GM23338 (cell line): ENCODE data around the gene CD302. TPM values are rescaled to one million over a fixed set of nuclear protein-coding genes. Genes with fewer than 3 reads are reported as not detected.

Source experiments
- ATAC-seq: fragments of 200-7000 bp; cut with Tn5 transposase; 3 replicates; pipeline ENCODE4 v1.9.1; 2020
- DNase-seq: peaks from one replicate; pipeline ENCODE4 v3.0.0-alpha.2; 2015; ENCODE audit warnings: low spot score
- H2AFZ ChIP-seq: fragments of 200-600 bp; sonication (generic); 2 replicates; pipeline ENCODE4 v1.8.0; 2016; ENCODE audit warnings: antibody characterized with exemption, mild to moderate bottlenecking, moderate library complexity
- H3F3A ChIP-seq: fragments of 200-600 bp; sonication (generic); replicated peaks from 2 replicates; pipeline ENCODE4 v1.8.0; 2017; ENCODE audit warnings: antibody characterized with exemption, mixed run types, low read depth
- H3K27ac ChIP-seq: fragments of 200-600 bp; sonication (generic); 2 replicates; pipeline ENCODE4 v1.6.1; 2016; ENCODE audit warnings: low read depth
- H3K27me3 ChIP-seq: fragments of 200-600 bp; sonication (generic); 2 replicates; pipeline ENCODE4 v1.8.0; 2016; ENCODE audit warnings: mild to moderate bottlenecking, mixed run types, moderate library complexity; ENCODE audit not compliant: insufficient read depth
- H3K36me3 ChIP-seq: fragments of 200-600 bp; sonication (generic); 2 replicates; pipeline ENCODE4 v1.8.0; 2016; ENCODE audit warnings: mild to moderate bottlenecking; ENCODE audit not compliant: insufficient read depth
- H3K4me1 ChIP-seq: fragments of 200-600 bp; sonication (generic); 2 replicates; pipeline ENCODE4 v1.8.0; 2016; ENCODE audit warnings: mild to moderate bottlenecking, moderate library complexity; ENCODE audit not compliant: insufficient read depth
- H3K4me2 ChIP-seq: fragments of 200-600 bp; sonication (generic); 2 replicates; pipeline ENCODE4 v1.7.1; 2017; ENCODE audit warnings: mixed run types
- H3K4me3 ChIP-seq: fragments of 200-600 bp; sonication (generic); 2 replicates; pipeline ENCODE4 v1.6.1; 2016; ENCODE audit warnings: mixed run types
- H3K79me2 ChIP-seq: fragments of 200-600 bp; sonication (generic); replicated peaks from 2 replicates; pipeline ENCODE4 v1.8.0; 2017; ENCODE audit warnings: mild to moderate bottlenecking; ENCODE audit not compliant: insufficient read depth
- H3K9me2 ChIP-seq: fragments of 200-600 bp; sonication (generic); 2 replicates; pipeline ENCODE4 v1.8.0; 2017; ENCODE audit not compliant: insufficient read depth
- H4K20me1 ChIP-seq: fragments of 200-600 bp; sonication (generic); replicated peaks from 2 replicates; pipeline ENCODE4 v1.8.0; 2017; ENCODE audit warnings: mild to moderate bottlenecking; ENCODE audit not compliant: insufficient read depth
- H3K27ac Mint-ChIP-seq: 2 replicates; pipeline ENCODE4 v1.8.0; 2020; ENCODE audit warnings: inconsistent platforms, mild to moderate bottlenecking, moderate library complexity, mixed read lengths
- H3K27me3 Mint-ChIP-seq: 3 replicates; pipeline ENCODE4 v1.8.0; 2022; ENCODE audit warnings: low read depth, mild to moderate bottlenecking, moderate library complexity, mixed read lengths, inconsistent platforms; ENCODE audit not compliant: insufficient read depth, poor library complexity
- H3K36me3 Mint-ChIP-seq: 3 replicates; pipeline ENCODE4 v1.8.0; 2021; ENCODE audit warnings: low read depth, mild to moderate bottlenecking, inconsistent platforms, moderate library complexity, mixed read lengths
- H3K4me1 Mint-ChIP-seq: 3 replicates; pipeline ENCODE4 v1.8.0; 2020; ENCODE audit warnings: mild to moderate bottlenecking, inconsistent platforms, mixed read lengths
- H3K4me3 Mint-ChIP-seq: 3 replicates; pipeline ENCODE4 v1.8.0; 2021; ENCODE audit warnings: moderate library complexity, mild to moderate bottlenecking, inconsistent platforms, mixed read lengths
- H3K9me3 Mint-ChIP-seq: 3 replicates; pipeline ENCODE4 v1.8.0; 2020; ENCODE audit warnings: moderate library complexity, mild to moderate bottlenecking, inconsistent platforms, mixed read lengths
- CREB1 ChIP-seq: fragments of 250-450 bp; sonication (Bioruptor Pico); IDR thresholded peaks from 2 replicates; pipeline ENCODE4 v1.5.0; 2020; ENCODE audit warnings: low read depth, mild to moderate bottlenecking, moderate library complexity
- EZH2 ChIP-seq: fragments of 200-600 bp; sonication (generic); IDR thresholded peaks from one replicate; pipeline ENCODE4 v1.8.0; 2017; ENCODE audit warnings: antibody characterized with exemption, mild to moderate bottlenecking, low read depth; ENCODE audit not compliant: unreplicated experiment
- EZH2phosphoT487 ChIP-seq: fragments of 200-600 bp; sonication (generic); IDR thresholded peaks from one replicate; pipeline ENCODE4 v1.8.1; 2018; ENCODE audit warnings: antibody characterized with exemption; ENCODE audit not compliant: unreplicated experiment
- JUNB ChIP-seq: IDR thresholded peaks from one replicate; pipeline ENCODE4 v1.6.1; 2016; ENCODE audit warnings: antibody characterized with exemption; ENCODE audit not compliant: unreplicated experiment
- NANOG ChIP-seq: IDR thresholded peaks from 2 replicates; pipeline ENCODE4 v1.6.1; 2016; ENCODE audit warnings: antibody characterized with exemption, borderline replicate concordance
- POLR2AphosphoS5 ChIP-seq: IDR thresholded peaks from 2 replicates; pipeline ENCODE4 v1.6.1; 2016; ENCODE audit warnings: antibody characterized with exemption, low read depth
- STAT1 ChIP-seq: IDR thresholded peaks from one replicate; pipeline ENCODE4 v1.6.1; 2016; ENCODE audit warnings: antibody characterized with exemption; ENCODE audit not compliant: unreplicated experiment
- ZNF114 ChIP-seq: fragments of 250-450 bp; sonication (Bioruptor Pico); IDR thresholded peaks from 2 replicates; pipeline ENCODE4 v1.5.0; 2020; ENCODE audit warnings: mild to moderate bottlenecking, moderate library complexity
- ZNF331 ChIP-seq: fragments of 250-450 bp; sonication (Bioruptor Pico); IDR thresholded peaks from 2 replicates; pipeline ENCODE4 v1.5.0; 2020; ENCODE audit warnings: low read depth, mild to moderate bottlenecking, moderate library complexity
- polyA plus RNA-seq: library from polyadenylated mRNA; unstranded; fragments of >200 nt; fragmentation: Nextera tagmentation; extraction: Ambion mirVana; gene quantifications from 2 replicates; pipeline ENCODE4 v1.2.1, GENCODE V29; 2016
- total RNA-seq: library from RNA; depleted of rRNA; stranded (reverse); fragments of >200 nt; shearing (Covaris generic); gene quantifications from 2 replicates; pipeline ENCODE4 v1.2.3, GENCODE V29; 2014
- TF ChIP-seq, protein P1 (sequence below): IDR thresholded peaks from 2 replicates; pipeline ENCODE4 v1.6.1; 2016; ENCODE audit warnings: antibody characterized with exemption
- TF ChIP-seq, protein P2 (sequence below): IDR thresholded peaks from one replicate; pipeline ENCODE4 v1.6.1; 2018; ENCODE audit warnings: antibody characterized with exemption; ENCODE audit not compliant: unreplicated experiment
- TF ChIP-seq, protein P3 (sequence below): fragments of 250-450 bp; sonication (Bioruptor Pico); IDR thresholded peaks from 2 replicates; pipeline ENCODE4 v1.5.0; 2020; ENCODE audit warnings: mild to moderate bottlenecking, moderate library complexity
- TF ChIP-seq, protein P4 (sequence below), 2 experiments: fragments of 200-600 bp in 1 of 2; sonication (generic) in 1 of 2; conservative IDR thresholded peaks; 2 replicates each; pipeline versions ENCODE4 v1.5.1 to v1.6.1; 2016 to 2017; ENCODE audit warnings: antibody characterized with exemption in 2 of 2, low read depth in 2 of 2, mild to moderate bottlenecking in 2 of 2, moderate library complexity in 1 of 2

Gene CD302
- total and polyA plus RNA-seq, 2 experiments from 2014 or later, result 1.6 to 1.9 TPM

DNA sequence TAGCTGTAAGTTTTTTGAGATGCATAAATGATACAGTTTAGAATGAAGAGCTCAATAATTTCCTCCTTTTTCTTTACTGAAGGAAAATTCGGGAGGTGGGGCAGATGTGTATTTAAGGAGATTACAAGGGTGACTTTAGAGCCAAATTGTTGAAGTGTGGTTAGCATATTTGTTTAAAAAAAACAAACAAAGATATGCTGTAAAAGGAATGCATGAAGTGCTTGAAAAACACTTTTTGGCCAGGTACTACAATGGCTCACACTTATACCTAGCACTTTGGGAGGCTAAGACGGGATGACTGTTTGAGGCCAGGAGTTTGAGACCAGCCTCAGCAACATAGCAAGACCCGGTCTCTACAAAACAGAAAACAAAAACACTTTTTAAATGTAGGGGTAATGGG, 38.4 kb downstream of the CD302 start:
- H3K79me2 ChIP-seq, result peaks cover 30% of the 10 kb centered on the region
- no peak for ATAC-seq

More for the DNA sequence above, 38.4 kb downstream of the CD302 start:
- H3K27ac ChIP-seq, result no peak overlapping the region
- no peaks in the 10 kb centered on the region for H3K9me2 ChIP-seq
- no peaks in the 10 kb centered on the region for H3K4me1 ChIP-seq
- H3K36me3 ChIP-seq, result peaks cover 41% of the 10 kb centered on the region; the same call in 1 of the 2 replicates
- peaks cover 9% of the 10 kb centered on the region; the same call in 1 of the 2 replicates for H4K20me1 ChIP-seq
- no peak overlapping the region for H3K4me3 ChIP-seq
- no peaks in the 10 kb centered on the region for H3K9me3 Mint-ChIP-seq
- TF ChIP-seq ZNF331 (CRISPR knock-in tag) (no peak), EZH2 (no peak), EZH2phosphoT487 (no peak), STAT1 (no peak), NANOG (no peak), JUNB (no peak), CREB1 (CRISPR knock-in tag) (no peak), ZNF114 (CRISPR knock-in tag) (no peak), POLR2AphosphoS5 (no peak)
- TF ChIP-seq, protein P1, sequence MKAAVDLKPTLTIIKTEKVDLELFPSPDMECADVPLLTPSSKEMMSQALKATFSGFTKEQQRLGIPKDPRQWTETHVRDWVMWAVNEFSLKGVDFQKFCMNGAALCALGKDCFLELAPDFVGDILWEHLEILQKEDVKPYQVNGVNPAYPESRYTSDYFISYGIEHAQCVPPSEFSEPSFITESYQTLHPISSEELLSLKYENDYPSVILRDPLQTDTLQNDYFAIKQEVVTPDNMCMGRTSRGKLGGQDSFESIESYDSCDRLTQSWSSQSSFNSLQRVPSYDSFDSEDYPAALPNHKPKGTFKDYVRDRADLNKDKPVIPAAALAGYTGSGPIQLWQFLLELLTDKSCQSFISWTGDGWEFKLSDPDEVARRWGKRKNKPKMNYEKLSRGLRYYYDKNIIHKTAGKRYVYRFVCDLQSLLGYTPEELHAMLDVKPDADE, result no peak
- TF ChIP-seq, protein P2, sequence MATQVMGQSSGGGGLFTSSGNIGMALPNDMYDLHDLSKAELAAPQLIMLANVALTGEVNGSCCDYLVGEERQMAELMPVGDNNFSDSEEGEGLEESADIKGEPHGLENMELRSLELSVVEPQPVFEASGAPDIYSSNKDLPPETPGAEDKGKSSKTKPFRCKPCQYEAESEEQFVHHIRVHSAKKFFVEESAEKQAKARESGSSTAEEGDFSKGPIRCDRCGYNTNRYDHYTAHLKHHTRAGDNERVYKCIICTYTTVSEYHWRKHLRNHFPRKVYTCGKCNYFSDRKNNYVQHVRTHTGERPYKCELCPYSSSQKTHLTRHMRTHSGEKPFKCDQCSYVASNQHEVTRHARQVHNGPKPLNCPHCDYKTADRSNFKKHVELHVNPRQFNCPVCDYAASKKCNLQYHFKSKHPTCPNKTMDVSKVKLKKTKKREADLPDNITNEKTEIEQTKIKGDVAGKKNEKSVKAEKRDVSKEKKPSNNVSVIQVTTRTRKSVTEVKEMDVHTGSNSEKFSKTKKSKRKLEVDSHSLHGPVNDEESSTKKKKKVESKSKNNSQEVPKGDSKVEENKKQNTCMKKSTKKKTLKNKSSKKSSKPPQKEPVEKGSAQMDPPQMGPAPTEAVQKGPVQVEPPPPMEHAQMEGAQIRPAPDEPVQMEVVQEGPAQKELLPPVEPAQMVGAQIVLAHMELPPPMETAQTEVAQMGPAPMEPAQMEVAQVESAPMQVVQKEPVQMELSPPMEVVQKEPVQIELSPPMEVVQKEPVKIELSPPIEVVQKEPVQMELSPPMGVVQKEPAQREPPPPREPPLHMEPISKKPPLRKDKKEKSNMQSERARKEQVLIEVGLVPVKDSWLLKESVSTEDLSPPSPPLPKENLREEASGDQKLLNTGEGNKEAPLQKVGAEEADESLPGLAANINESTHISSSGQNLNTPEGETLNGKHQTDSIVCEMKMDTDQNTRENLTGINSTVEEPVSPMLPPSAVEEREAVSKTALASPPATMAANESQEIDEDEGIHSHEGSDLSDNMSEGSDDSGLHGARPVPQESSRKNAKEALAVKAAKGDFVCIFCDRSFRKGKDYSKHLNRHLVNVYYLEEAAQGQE, result no peak
- TF ChIP-seq, protein P3, sequence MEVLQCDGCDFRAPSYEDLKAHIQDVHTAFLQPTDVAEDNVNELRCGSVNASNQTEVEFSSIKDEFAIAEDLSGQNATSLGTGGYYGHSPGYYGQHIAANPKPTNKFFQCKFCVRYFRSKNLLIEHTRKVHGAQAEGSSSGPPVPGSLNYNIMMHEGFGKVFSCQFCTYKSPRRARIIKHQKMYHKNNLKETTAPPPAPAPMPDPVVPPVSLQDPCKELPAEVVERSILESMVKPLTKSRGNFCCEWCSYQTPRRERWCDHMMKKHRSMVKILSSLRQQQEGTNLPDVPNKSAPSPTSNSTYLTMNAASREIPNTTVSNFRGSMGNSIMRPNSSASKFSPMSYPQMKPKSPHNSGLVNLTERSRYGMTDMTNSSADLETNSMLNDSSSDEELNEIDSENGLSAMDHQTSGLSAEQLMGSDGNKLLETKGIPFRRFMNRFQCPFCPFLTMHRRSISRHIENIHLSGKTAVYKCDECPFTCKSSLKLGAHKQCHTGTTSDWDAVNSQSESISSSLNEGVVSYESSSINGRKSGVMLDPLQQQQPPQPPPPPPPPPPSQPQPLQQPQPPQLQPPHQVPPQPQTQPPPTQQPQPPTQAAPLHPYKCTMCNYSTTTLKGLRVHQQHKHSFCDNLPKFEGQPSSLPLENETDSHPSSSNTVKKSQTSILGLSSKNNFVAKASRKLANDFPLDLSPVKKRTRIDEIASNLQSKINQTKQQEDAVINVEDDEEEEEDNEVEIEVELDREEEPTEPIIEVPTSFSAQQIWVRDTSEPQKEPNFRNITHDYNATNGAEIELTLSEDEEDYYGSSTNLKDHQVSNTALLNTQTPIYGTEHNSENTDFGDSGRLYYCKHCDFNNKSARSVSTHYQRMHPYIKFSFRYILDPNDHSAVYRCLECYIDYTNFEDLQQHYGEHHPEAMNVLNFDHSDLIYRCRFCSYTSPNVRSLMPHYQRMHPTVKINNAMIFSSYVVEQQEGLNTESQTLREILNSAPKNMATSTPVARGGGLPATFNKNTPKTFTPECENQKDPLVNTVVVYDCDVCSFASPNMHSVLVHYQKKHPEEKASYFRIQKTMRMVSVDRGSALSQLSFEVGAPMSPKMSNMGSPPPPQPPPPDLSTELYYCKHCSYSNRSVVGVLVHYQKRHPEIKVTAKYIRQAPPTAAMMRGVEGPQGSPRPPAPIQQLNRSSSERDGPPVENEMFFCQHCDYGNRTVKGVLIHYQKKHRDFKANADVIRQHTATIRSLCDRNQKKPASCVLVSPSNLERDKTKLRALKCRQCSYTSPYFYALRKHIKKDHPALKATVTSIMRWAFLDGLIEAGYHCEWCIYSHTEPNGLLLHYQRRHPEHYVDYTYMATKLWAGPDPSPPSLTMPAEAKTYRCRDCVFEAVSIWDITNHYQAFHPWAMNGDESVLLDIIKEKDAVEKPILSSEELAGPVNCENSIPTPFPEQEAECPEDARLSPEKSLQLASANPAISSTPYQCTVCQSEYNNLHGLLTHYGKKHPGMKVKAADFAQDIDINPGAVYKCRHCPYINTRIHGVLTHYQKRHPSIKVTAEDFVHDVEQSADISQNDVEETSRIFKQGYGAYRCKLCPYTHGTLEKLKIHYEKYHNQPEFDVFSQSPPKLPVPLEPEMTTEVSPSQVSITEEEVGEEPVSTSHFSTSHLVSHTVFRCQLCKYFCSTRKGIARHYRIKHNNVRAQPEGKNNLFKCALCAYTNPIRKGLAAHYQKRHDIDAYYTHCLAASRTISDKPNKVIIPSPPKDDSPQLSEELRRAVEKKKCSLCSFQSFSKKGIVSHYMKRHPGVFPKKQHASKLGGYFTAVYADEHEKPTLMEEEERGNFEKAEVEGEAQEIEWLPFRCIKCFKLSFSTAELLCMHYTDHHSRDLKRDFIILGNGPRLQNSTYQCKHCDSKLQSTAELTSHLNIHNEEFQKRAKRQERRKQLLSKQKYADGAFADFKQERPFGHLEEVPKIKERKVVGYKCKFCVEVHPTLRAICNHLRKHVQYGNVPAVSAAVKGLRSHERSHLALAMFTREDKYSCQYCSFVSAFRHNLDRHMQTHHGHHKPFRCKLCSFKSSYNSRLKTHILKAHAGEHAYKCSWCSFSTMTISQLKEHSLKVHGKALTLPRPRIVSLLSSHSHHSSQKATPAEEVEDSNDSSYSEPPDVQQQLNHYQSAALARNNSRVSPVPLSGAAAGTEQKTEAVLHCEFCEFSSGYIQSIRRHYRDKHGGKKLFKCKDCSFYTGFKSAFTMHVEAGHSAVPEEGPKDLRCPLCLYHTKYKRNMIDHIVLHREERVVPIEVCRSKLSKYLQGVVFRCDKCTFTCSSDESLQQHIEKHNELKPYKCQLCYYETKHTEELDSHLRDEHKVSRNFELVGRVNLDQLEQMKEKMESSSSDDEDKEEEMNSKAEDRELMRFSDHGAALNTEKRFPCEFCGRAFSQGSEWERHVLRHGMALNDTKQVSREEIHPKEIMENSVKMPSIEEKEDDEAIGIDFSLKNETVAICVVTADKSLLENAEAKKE (CRISPR knock-in tag), result no peak
- TF ChIP-seq, protein P4, sequence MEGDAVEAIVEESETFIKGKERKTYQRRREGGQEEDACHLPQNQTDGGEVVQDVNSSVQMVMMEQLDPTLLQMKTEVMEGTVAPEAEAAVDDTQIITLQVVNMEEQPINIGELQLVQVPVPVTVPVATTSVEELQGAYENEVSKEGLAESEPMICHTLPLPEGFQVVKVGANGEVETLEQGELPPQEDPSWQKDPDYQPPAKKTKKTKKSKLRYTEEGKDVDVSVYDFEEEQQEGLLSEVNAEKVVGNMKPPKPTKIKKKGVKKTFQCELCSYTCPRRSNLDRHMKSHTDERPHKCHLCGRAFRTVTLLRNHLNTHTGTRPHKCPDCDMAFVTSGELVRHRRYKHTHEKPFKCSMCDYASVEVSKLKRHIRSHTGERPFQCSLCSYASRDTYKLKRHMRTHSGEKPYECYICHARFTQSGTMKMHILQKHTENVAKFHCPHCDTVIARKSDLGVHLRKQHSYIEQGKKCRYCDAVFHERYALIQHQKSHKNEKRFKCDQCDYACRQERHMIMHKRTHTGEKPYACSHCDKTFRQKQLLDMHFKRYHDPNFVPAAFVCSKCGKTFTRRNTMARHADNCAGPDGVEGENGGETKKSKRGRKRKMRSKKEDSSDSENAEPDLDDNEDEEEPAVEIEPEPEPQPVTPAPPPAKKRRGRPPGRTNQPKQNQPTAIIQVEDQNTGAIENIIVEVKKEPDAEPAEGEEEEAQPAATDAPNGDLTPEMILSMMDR (conservative IDR thresholded peaks at IDR 0.05; ENCODE audit: low read depth in 2 of 2), result no peak
- no peaks in the 10 kb centered on the region for H3K27me3 ChIP-seq
- H3K36me3 Mint-ChIP-seq, result peaks cover 57% of the 10 kb centered on the region
- H3K27me3 Mint-ChIP-seq, result no peaks in the 10 kb centered on the region
- no peaks in the 10 kb centered on the region for H3K4me1 Mint-ChIP-seq
- no peak overlapping the region for H3K4me2 ChIP-seq
- H3F3A ChIP-seq, result no peaks in the 10 kb centered on the region
- DNase-seq, result no peak
- H2AFZ ChIP-seq, result no peak overlapping the region
- H3K4me3 Mint-ChIP-seq, result no peak overlapping the region
- no peak overlapping the region for H3K27ac Mint-ChIP-seq
